Activated CD4-positive, alpha-beta T cell treated with anti-CD3 and anti-CD28 coated beads, Interleukin-2, amount 50 U/mL, for 4 hours (primary cell): ENCODE results near the gene EFCAB11.

Experiments
- DNase-seq, 2 experiments: peaks; one replicate each; pipeline ENCODE4 v3.0.0-alpha.2; 2020

EFCAB11 gene

GRCh38 chr14:89954070-89955021, at the start of gene EFCAB11:
Gene EFCAB11, minus strand, starts transcription at chr14:89954730. Its CDS starts 70 bp downstream, at chr14:89954660.
- DNase-seq = peak; percentile 91 to 92

- DNase-seq = no peak
Observed at GRCh38 chr14:90003526-90004307, 49.2 kb upstream of the EFCAB11 start.

DNA sequence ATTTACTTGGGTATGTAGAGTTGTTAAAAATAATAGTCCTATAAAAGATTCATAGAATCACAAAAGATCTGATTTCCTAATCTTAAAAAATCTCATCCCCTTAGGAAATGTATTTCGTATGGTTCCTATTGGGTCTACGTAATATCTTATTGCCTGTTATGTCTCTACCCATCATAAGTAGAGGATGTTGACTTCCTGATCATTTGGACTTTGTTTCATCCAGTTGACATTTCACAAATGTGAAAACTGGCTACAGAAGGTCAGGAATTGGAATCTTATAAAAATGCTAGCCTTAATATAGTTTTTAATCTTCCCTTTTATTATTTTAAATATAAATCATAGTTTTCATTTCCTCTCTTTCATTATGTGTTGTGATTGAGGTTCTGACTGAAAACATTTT, 46.4 kb upstream of the EFCAB11 start:
- DNase-seq = no peak

- DNase-seq = no peak
Observed at GRCh38 chr14:89996963-89997362, 42.4 kb upstream of the EFCAB11 start.

DNA sequence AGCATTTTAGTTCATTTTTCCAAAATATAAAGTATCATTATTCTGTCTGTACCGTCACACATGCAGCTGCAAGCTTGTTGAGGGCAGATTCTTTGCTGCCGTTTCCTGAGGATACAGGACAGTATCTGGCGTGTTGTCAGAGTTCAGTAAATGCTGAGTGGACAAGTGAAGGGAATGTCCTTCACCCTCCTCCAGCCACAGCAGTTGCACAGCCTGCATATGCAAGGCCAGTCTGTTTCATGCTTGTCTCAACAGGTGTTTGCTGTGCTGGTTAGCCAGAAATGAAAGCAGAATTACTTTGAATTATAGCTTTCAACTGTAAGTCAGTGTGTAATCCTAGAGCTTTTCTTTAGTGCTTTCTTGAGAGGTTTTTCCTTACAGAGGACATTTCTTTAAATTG, 37.7 kb upstream of the EFCAB11 start:
- DNase-seq = no peak

- no peak for DNase-seq
Observed at GRCh38 chr14:89990623-89991275, 36.2 kb upstream of the EFCAB11 start.

GRCh38 chr14:89990218-89990617, 35.7 kb upstream of the EFCAB11 start:
- DNase-seq = no peak

GRCh38 chr14:89988787-89989186, 34.3 kb upstream of the EFCAB11 start:
- DNase-seq = no peak

- DNase-seq = no peak
Observed at GRCh38 chr14:89987161-89987475, 32.6 kb upstream of the EFCAB11 start.

GRCh38 chr14:89986462-89987160, 32.1 kb upstream of the EFCAB11 start:
- DNase-seq = no peak

- no peak for DNase-seq
Observed at GRCh38 chr14:89983375-89983774, 28.8 kb upstream of the EFCAB11 start.

DNA sequence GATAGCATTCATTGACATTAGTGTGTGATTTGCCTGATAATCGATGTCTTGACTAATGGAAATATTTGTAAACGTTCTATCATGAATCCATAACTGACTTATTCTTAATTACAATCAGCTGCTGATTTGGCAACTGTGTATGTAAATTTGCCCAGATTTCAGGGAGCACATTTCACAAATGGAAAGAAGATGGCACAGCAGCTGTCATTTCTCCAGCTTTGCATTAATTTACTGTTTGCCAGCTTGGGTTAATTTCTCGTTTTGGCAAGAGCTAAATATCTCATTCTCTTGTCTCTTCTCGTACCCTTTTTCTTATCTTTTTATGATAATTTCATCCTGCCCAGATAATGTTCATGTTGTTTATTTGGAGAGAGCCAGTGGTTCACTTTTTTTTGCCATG, 24.1 kb upstream of the EFCAB11 start:
- no peak for DNase-seq

GRCh38 chr14:89977668-89978067, 23.1 kb upstream of the EFCAB11 start:
- no peak for DNase-seq

- peak; percentile 53 for DNase-seq
Observed at GRCh38 chr14:89973234-89973823, 18.8 kb upstream of the EFCAB11 start.

GRCh38 chr14:89965839-89966238, 11.3 kb upstream of the EFCAB11 start:
- no peak for DNase-seq

- no peak for DNase-seq
Observed at GRCh38 chr14:89963288-89963978, 8.9 kb upstream of the EFCAB11 start.

GRCh38 chr14:89960914-89961313, 6.4 kb upstream of the EFCAB11 start:
- DNase-seq = no peak

- DNase-seq = no peak
Observed at GRCh38 chr14:89959853-89960445, 5.4 kb upstream of the EFCAB11 start.

DNA sequence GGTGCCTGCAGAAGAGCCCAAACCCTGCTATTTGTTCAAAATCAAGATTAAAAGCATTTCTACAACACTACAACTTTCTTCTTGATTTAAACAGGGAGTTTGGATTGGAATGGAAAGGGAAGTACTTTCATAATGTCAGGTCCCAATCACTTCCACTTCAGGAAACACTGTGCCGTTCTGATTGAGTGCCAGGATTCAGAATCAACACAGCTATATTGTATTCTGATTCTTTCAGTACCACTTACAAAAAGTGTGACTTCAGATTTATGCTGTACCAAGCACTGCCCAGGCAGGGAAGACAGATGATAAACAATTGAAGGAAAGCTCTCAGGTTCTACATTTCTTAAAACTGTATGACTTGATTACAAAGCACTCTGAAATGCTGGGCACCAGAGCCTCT, 4.4 kb upstream of the EFCAB11 start:
- DNase-seq = no peak

- DNase-seq = no peak
Observed at GRCh38 chr14:89957791-89958190, 3.3 kb upstream of the EFCAB11 start.

- DNase-seq = no peak
Observed at GRCh38 chr14:89957376-89957775, 2.8 kb upstream of the EFCAB11 start.

GRCh38 chr14:89956661-89957009, 2.1 kb upstream of the EFCAB11 start:
- DNase-seq = no peak
